ENCODE measurements around the gene GATC. TPM values are rescaled to one million over a fixed set of nuclear protein-coding genes. Genes with fewer than 3 reads are reported as not detected.
A peak's percentile ranks its signal among the peaks of the same experiment; 100 is the strongest.

Gene GATC
- total and polyA plus RNA-seq, 2 donors (not counting 3 experiments of a cell fraction or from before 2014, with no cell fraction given) = 13.0 to 28.8 TPM

GRCh38 chr12:120453060-120453750, 7.0 kb downstream of the GATC start:
- H4K20me1 ChIP-seq (replicated peaks; ENCODE audit: control insufficient read depth, extremely low read depth, insufficient read depth, low read length) = peaks cover 4% of the 10 kb centered on the region
- H3K4me1 ChIP-seq (ENCODE audit: control insufficient read depth, extremely low read depth, insufficient read depth, low read length) = no peaks in the 10 kb centered on the region
- ChIA-PET CTCF (interaction anchor here (1.3 to 2.5 kb wide), 2 partner anchors 10 to 12 kb away, joined by 3 to 8 read pairs; no protein-coding TSS in a partner anchor), POLR2A (interaction anchor here (1.3 kb wide), 1 partner anchor 9 kb away, joined by 3 read pairs; no protein-coding TSS in a partner anchor)
- no peak overlapping the region for H3K4me3 ChIP-seq (replicated peaks in 1 of 3; ENCODE audit: insufficient read depth in 1 of 3, low read depth in 1 of 3, low read length in 3 of 3)
- no peak overlapping the region for H3K27ac ChIP-seq (ENCODE audit: insufficient read depth, low read depth, low read length)
- H3K36me3 ChIP-seq (ENCODE audit: control insufficient read depth in 2 of 2, extremely low read depth in 1 of 2, insufficient read depth in 2 of 2, low read length in 2 of 2) = peaks cover 0 to 13% of the 10 kb centered on the region in 2 experiments
- no peak overlapping the region for H2AFZ ChIP-seq (ENCODE audit: low read depth, low read length)
- peaks cover 9% of the 10 kb centered on the region for H3K79me2 ChIP-seq (ENCODE audit: control insufficient read depth, insufficient read depth, low read length)
- no peak for TF ChIP-seq EZH2 (IDR thresholded peaks at IDR 0.05; ENCODE audit: borderline replicate concordance, low read depth, low read length, severe bottlenecking)
- dilution Hi-C loops (cut with MboI; ENCODE audit: extremely low pct_ligation_motif_present, low sequenced_read_pairs) (no loop called here), intact Hi-C loops (cut with micrococcal nuclease) (no loop called here)
- H3K4me2 ChIP-seq (ENCODE audit: insufficient read depth, low read length) = no peak overlapping the region
- BruUV-seq (replicated peaks) = no TSS peak
- H3K9me3 ChIP-seq (replicated peaks; ENCODE audit: control insufficient read depth, insufficient read depth, low read length) = no peaks in the 10 kb centered on the region
- FAIRE-seq (no peak), DNase-seq (ENCODE audit: low read depth, low spot score) (no peak)
- H3K9ac ChIP-seq (replicated peaks; ENCODE audit: extremely low read depth, insufficient read depth, low read length) = no peak overlapping the region
- H3K27me3 ChIP-seq (ENCODE audit: control insufficient read depth in 2 of 2, insufficient read depth in 2 of 2, low read length in 2 of 2) = no peaks in the 10 kb centered on the region
- H3K9me1 ChIP-seq (replicated peaks; ENCODE audit: control insufficient read depth, extremely low read depth, insufficient read depth, low read length) = no peaks in the 10 kb centered on the region

- dilution Hi-C loops (cut with MboI; ENCODE audit: extremely low pct_ligation_motif_present, low sequenced_read_pairs) (no loop called here), intact Hi-C loops (cut with micrococcal nuclease) (no loop called here)
- TF ChIP-seq EZH2 (IDR thresholded peaks at IDR 0.05; ENCODE audit: borderline replicate concordance, low read depth, low read length, severe bottlenecking) (no peak), POLR2A (IDR thresholded peaks at IDR 0.05; ENCODE audit: low read depth, low read length) (no peak), CTCF (IDR thresholded peaks at IDR 0.05; ENCODE audit: extremely low read depth in 1 of 2, insufficient read depth in 1 of 2, low read depth in 1 of 2, low read length in 2 of 2) (peak; percentile 48 to 63), MYC (IDR thresholded peaks at IDR 0.05; ENCODE audit: low read depth, low read length) (no peak), POLR2AphosphoS5 (IDR thresholded peaks at IDR 0.05; ENCODE audit: insufficient read depth, low read depth, low read length) (no peak)
- Histone ChIP-seq H2AFZ (ENCODE audit: low read depth, low read length) (no peak overlapping the region), H3K79me2 (ENCODE audit: control insufficient read depth, insufficient read depth, low read length) (peaks cover 7% of the 10 kb centered on the region), H3K9me3 (replicated peaks; ENCODE audit: control insufficient read depth, insufficient read depth, low read length) (no peaks in the 10 kb centered on the region), H3K4me1 (ENCODE audit: control insufficient read depth, extremely low read depth, insufficient read depth, low read length) (no peaks in the 10 kb centered on the region), H4K20me1 (replicated peaks; ENCODE audit: control insufficient read depth, extremely low read depth, insufficient read depth, low read length) (peaks cover 4% of the 10 kb centered on the region), H3K9ac (replicated peaks; ENCODE audit: extremely low read depth, insufficient read depth, low read length) (no peak overlapping the region), H3K27ac (ENCODE audit: insufficient read depth, low read depth, low read length) (no peak overlapping the region), H3K9me1 (replicated peaks; ENCODE audit: control insufficient read depth, extremely low read depth, insufficient read depth, low read length) (no peaks in the 10 kb centered on the region), H3K4me2 (ENCODE audit: insufficient read depth, low read length) (no peak overlapping the region), H3K27me3 (ENCODE audit: control insufficient read depth in 2 of 2, insufficient read depth in 2 of 2, low read length in 2 of 2) (no peaks in the 10 kb centered on the region), H3K36me3 (ENCODE audit: control insufficient read depth in 2 of 2, extremely low read depth in 1 of 2, insufficient read depth in 2 of 2, low read length in 2 of 2) (peaks cover 4 to 17% of the 10 kb centered on the region in 2 experiments), H3K4me3 (replicated peaks in 1 of 3; ENCODE audit: insufficient read depth in 1 of 3, low read depth in 1 of 3, low read length in 3 of 3) (no peak overlapping the region)
- peak; percentile 18 for DNase-seq (ENCODE audit: low read depth, low spot score)
- ChIA-PET CTCF (interaction anchor here (1.3 to 2.5 kb wide), 2 partner anchors 11 kb away, joined by 3 to 8 read pairs; no protein-coding TSS in a partner anchor), POLR2A (no interaction called here)
- FAIRE-seq = peak; percentile 67
- BruUV-seq (replicated peaks) = no TSS peak
Observed at GRCh38 chr12:120453977-120454376, 7.7 kb downstream of the GATC start.

Measured in endothelial cell of umbilical vein (primary cell).